ENCODE data around the gene TTC34. TPM values are rescaled to one million over a fixed set of nuclear protein-coding genes. Genes with fewer than 3 reads are reported as not detected.

The TTC34 gene
- total and polyA plus RNA-seq, 2 experiments from 2014 or later: 0.08 to 0.35 TPM

DNA sequence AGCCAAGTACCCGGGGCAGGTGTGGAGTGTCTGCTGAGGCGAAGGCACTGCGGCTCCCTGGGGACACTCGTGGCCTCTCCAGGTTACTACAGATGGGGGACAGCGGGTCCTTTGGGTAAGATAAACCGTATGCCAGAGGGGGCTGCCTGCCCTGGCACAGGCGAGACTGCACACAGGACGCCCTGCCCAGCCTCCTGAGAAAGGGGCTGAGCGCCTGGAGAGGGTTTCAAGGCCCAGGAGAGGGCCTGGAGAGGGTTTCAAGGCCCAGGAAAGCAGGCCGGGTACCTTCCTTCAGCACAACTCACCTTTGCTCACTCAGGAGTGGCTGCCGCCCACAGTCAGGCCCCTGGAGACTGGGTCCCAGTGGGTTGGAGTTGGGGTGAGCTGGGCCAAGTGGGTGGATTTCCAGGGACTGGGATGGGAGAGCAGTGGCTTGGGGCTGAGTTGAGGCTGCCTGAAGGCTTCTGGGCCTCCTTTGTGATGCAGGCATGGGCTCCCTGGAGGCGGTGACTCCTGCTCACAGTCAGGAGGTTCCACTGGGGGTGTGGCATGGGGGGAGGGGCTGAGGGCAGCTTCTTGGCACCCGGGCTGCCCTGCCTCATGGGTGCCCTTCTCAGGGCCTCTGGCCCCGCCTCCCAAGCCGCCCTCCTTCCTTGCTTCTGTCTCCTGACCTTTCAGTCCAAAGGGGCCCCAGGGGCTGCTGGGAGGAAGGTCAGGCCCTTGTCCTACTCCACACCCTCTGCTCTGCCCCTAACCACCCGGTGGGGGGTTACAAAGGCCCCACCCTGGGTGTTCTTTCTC is 168.7 kb downstream of the TTC34 start, which contains the start of gene MMEL1:
TSS of gene MMEL1 (minus strand) at position 456 of the 801 bp plus-strand sequence. CDS start 3,532 bp downstream, outside the sequence.
- no peak within 1 kb of the TSS for H3K27ac ChIP-seq (ENCODE audit: low read depth)
- peak within 1 kb of the TSS; percentile 84 for H2AFZ ChIP-seq
- Mint-ChIP-seq H3K9me3 (peaks cover 31% of the 10 kb centered on the region), H3K27me3 (ENCODE audit: insufficient read depth, low read depth, poor library complexity) (peaks cover 56% of the 10 kb centered on the region), H3K4me1 (peaks cover 18% of the 10 kb centered on the region), H3K4me3 (no peak within 1 kb of the TSS), H3K27ac (no peak within 1 kb of the TSS), H3K36me3 (ENCODE audit: low read depth) (peaks cover 17% of the 10 kb centered on the region)
- peaks cover 11% of the 10 kb centered on the region for H3K4me1 ChIP-seq (ENCODE audit: insufficient read depth)
- H4K20me1 ChIP-seq (replicated peaks; ENCODE audit: insufficient read depth): no peaks in the 10 kb centered on the region
- ATAC-seq (peak; percentile 52), DNase-seq (ENCODE audit: low spot score) (peak; percentile 55)
- no peaks in the 10 kb centered on the region for H3K36me3 ChIP-seq (ENCODE audit: insufficient read depth)
- H3F3A ChIP-seq (replicated peaks; ENCODE audit: low read depth): peaks cover 10% of the 10 kb centered on the region; the same call in 1 of the 2 replicates
- no peak within 1 kb of the TSS for H3K4me3 ChIP-seq
- TF ChIP-seq, protein P1, sequence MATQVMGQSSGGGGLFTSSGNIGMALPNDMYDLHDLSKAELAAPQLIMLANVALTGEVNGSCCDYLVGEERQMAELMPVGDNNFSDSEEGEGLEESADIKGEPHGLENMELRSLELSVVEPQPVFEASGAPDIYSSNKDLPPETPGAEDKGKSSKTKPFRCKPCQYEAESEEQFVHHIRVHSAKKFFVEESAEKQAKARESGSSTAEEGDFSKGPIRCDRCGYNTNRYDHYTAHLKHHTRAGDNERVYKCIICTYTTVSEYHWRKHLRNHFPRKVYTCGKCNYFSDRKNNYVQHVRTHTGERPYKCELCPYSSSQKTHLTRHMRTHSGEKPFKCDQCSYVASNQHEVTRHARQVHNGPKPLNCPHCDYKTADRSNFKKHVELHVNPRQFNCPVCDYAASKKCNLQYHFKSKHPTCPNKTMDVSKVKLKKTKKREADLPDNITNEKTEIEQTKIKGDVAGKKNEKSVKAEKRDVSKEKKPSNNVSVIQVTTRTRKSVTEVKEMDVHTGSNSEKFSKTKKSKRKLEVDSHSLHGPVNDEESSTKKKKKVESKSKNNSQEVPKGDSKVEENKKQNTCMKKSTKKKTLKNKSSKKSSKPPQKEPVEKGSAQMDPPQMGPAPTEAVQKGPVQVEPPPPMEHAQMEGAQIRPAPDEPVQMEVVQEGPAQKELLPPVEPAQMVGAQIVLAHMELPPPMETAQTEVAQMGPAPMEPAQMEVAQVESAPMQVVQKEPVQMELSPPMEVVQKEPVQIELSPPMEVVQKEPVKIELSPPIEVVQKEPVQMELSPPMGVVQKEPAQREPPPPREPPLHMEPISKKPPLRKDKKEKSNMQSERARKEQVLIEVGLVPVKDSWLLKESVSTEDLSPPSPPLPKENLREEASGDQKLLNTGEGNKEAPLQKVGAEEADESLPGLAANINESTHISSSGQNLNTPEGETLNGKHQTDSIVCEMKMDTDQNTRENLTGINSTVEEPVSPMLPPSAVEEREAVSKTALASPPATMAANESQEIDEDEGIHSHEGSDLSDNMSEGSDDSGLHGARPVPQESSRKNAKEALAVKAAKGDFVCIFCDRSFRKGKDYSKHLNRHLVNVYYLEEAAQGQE (IDR thresholded peaks at IDR 0.05; ENCODE audit: unreplicated experiment): no peak
- TF ChIP-seq JUNB (IDR thresholded peaks at IDR 0.05; ENCODE audit: unreplicated experiment) (no peak), CREB1 (CRISPR knock-in tag; IDR thresholded peaks at IDR 0.05; ENCODE audit: low read depth) (no peak), EZH2 (IDR thresholded peaks at IDR 0.05; ENCODE audit: low read depth, unreplicated experiment) (no peak)
- H3K79me2 ChIP-seq (replicated peaks; ENCODE audit: insufficient read depth): no peaks in the 10 kb centered on the region
- H3K27me3 ChIP-seq (ENCODE audit: insufficient read depth): peaks cover 34% of the 10 kb centered on the region
- H3K4me2 ChIP-seq: 0 out of 2 replicates have a peak within 1 kb of the TSS, but pooled peaks have one; percentile 51
- H3K9me2 ChIP-seq (ENCODE audit: insufficient read depth): no peaks in the 10 kb centered on the region

DNA sequence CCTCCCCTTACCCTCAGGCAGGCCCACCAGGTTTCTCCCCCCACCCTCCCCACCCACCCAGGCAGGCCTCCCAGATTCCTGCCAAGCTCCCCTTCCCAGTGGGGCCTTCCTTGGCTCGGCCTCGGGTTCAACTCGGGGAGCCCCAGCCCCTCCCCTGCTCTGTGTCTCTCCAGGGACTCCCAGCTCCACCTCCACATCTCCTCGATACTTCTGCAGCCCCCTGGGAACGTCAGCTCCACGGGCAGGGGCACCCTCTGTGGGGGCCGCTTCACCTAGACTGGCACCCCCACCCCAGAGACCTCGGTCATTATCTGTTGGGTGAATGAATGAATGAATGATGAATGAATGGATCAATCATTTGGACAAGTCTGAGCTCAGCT is 169.5 kb downstream of the TTC34 start:
- H3K27me3 ChIP-seq (ENCODE audit: insufficient read depth): peaks cover 38% of the 10 kb centered on the region
- DNase-seq (ENCODE audit: low spot score): no peak
- H3K27me3 Mint-ChIP-seq (ENCODE audit: insufficient read depth, low read depth, poor library complexity): peaks cover 56% of the 10 kb centered on the region
- TF ChIP-seq CREB1 (CRISPR knock-in tag; IDR thresholded peaks at IDR 0.05; ENCODE audit: low read depth) (no peak), POLR2AphosphoS5 (IDR thresholded peaks at IDR 0.05; ENCODE audit: low read depth) (no peak)
- TF ChIP-seq, protein P2, sequence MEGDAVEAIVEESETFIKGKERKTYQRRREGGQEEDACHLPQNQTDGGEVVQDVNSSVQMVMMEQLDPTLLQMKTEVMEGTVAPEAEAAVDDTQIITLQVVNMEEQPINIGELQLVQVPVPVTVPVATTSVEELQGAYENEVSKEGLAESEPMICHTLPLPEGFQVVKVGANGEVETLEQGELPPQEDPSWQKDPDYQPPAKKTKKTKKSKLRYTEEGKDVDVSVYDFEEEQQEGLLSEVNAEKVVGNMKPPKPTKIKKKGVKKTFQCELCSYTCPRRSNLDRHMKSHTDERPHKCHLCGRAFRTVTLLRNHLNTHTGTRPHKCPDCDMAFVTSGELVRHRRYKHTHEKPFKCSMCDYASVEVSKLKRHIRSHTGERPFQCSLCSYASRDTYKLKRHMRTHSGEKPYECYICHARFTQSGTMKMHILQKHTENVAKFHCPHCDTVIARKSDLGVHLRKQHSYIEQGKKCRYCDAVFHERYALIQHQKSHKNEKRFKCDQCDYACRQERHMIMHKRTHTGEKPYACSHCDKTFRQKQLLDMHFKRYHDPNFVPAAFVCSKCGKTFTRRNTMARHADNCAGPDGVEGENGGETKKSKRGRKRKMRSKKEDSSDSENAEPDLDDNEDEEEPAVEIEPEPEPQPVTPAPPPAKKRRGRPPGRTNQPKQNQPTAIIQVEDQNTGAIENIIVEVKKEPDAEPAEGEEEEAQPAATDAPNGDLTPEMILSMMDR (conservative IDR thresholded peaks at IDR 0.05; ENCODE audit: low read depth in 2 of 2): no peak
- TF ChIP-seq, protein P3, sequence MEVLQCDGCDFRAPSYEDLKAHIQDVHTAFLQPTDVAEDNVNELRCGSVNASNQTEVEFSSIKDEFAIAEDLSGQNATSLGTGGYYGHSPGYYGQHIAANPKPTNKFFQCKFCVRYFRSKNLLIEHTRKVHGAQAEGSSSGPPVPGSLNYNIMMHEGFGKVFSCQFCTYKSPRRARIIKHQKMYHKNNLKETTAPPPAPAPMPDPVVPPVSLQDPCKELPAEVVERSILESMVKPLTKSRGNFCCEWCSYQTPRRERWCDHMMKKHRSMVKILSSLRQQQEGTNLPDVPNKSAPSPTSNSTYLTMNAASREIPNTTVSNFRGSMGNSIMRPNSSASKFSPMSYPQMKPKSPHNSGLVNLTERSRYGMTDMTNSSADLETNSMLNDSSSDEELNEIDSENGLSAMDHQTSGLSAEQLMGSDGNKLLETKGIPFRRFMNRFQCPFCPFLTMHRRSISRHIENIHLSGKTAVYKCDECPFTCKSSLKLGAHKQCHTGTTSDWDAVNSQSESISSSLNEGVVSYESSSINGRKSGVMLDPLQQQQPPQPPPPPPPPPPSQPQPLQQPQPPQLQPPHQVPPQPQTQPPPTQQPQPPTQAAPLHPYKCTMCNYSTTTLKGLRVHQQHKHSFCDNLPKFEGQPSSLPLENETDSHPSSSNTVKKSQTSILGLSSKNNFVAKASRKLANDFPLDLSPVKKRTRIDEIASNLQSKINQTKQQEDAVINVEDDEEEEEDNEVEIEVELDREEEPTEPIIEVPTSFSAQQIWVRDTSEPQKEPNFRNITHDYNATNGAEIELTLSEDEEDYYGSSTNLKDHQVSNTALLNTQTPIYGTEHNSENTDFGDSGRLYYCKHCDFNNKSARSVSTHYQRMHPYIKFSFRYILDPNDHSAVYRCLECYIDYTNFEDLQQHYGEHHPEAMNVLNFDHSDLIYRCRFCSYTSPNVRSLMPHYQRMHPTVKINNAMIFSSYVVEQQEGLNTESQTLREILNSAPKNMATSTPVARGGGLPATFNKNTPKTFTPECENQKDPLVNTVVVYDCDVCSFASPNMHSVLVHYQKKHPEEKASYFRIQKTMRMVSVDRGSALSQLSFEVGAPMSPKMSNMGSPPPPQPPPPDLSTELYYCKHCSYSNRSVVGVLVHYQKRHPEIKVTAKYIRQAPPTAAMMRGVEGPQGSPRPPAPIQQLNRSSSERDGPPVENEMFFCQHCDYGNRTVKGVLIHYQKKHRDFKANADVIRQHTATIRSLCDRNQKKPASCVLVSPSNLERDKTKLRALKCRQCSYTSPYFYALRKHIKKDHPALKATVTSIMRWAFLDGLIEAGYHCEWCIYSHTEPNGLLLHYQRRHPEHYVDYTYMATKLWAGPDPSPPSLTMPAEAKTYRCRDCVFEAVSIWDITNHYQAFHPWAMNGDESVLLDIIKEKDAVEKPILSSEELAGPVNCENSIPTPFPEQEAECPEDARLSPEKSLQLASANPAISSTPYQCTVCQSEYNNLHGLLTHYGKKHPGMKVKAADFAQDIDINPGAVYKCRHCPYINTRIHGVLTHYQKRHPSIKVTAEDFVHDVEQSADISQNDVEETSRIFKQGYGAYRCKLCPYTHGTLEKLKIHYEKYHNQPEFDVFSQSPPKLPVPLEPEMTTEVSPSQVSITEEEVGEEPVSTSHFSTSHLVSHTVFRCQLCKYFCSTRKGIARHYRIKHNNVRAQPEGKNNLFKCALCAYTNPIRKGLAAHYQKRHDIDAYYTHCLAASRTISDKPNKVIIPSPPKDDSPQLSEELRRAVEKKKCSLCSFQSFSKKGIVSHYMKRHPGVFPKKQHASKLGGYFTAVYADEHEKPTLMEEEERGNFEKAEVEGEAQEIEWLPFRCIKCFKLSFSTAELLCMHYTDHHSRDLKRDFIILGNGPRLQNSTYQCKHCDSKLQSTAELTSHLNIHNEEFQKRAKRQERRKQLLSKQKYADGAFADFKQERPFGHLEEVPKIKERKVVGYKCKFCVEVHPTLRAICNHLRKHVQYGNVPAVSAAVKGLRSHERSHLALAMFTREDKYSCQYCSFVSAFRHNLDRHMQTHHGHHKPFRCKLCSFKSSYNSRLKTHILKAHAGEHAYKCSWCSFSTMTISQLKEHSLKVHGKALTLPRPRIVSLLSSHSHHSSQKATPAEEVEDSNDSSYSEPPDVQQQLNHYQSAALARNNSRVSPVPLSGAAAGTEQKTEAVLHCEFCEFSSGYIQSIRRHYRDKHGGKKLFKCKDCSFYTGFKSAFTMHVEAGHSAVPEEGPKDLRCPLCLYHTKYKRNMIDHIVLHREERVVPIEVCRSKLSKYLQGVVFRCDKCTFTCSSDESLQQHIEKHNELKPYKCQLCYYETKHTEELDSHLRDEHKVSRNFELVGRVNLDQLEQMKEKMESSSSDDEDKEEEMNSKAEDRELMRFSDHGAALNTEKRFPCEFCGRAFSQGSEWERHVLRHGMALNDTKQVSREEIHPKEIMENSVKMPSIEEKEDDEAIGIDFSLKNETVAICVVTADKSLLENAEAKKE (CRISPR knock-in tag; IDR thresholded peaks at IDR 0.05): no peak

More for the DNA sequence above, 169.5 kb downstream of the TTC34 start:
- Mint-ChIP-seq H3K9me3 (peaks cover 24% of the 10 kb centered on the region), H3K4me3 (no peak overlapping the region), H3K4me1 (peaks cover 18% of the 10 kb centered on the region), H3K27ac (no peak overlapping the region), H3K36me3 (ENCODE audit: low read depth) (peaks cover 12% of the 10 kb centered on the region)
- H3K4me1 ChIP-seq (ENCODE audit: insufficient read depth): peaks cover 11% of the 10 kb centered on the region
- H3K4me2 ChIP-seq: no peak overlapping the region
- no peaks in the 10 kb centered on the region for H3K79me2 ChIP-seq (replicated peaks; ENCODE audit: insufficient read depth)
- no peak overlapping the region for H2AFZ ChIP-seq
- H4K20me1 ChIP-seq (replicated peaks; ENCODE audit: insufficient read depth): no peaks in the 10 kb centered on the region
- H3K9me2 ChIP-seq (ENCODE audit: insufficient read depth): no peaks in the 10 kb centered on the region
- ATAC-seq: no peak
- peaks cover 10% of the 10 kb centered on the region; the same call in 1 of the 2 replicates for H3F3A ChIP-seq (replicated peaks; ENCODE audit: low read depth)
- no peaks in the 10 kb centered on the region for H3K36me3 ChIP-seq (ENCODE audit: insufficient read depth)
- H3K4me3 ChIP-seq: no peak overlapping the region
- H3K27ac ChIP-seq (ENCODE audit: low read depth): no peak overlapping the region
